ENCODE results near the gene NCAPD2.

Gene NCAPD2, protein sequence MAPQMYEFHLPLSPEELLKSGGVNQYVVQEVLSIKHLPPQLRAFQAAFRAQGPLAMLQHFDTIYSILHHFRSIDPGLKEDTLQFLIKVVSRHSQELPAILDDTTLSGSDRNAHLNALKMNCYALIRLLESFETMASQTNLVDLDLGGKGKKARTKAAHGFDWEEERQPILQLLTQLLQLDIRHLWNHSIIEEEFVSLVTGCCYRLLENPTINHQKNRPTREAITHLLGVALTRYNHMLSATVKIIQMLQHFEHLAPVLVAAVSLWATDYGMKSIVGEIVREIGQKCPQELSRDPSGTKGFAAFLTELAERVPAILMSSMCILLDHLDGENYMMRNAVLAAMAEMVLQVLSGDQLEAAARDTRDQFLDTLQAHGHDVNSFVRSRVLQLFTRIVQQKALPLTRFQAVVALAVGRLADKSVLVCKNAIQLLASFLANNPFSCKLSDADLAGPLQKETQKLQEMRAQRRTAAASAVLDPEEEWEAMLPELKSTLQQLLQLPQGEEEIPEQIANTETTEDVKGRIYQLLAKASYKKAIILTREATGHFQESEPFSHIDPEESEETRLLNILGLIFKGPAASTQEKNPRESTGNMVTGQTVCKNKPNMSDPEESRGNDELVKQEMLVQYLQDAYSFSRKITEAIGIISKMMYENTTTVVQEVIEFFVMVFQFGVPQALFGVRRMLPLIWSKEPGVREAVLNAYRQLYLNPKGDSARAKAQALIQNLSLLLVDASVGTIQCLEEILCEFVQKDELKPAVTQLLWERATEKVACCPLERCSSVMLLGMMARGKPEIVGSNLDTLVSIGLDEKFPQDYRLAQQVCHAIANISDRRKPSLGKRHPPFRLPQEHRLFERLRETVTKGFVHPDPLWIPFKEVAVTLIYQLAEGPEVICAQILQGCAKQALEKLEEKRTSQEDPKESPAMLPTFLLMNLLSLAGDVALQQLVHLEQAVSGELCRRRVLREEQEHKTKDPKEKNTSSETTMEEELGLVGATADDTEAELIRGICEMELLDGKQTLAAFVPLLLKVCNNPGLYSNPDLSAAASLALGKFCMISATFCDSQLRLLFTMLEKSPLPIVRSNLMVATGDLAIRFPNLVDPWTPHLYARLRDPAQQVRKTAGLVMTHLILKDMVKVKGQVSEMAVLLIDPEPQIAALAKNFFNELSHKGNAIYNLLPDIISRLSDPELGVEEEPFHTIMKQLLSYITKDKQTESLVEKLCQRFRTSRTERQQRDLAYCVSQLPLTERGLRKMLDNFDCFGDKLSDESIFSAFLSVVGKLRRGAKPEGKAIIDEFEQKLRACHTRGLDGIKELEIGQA (N-terminal part only)

DNA sequence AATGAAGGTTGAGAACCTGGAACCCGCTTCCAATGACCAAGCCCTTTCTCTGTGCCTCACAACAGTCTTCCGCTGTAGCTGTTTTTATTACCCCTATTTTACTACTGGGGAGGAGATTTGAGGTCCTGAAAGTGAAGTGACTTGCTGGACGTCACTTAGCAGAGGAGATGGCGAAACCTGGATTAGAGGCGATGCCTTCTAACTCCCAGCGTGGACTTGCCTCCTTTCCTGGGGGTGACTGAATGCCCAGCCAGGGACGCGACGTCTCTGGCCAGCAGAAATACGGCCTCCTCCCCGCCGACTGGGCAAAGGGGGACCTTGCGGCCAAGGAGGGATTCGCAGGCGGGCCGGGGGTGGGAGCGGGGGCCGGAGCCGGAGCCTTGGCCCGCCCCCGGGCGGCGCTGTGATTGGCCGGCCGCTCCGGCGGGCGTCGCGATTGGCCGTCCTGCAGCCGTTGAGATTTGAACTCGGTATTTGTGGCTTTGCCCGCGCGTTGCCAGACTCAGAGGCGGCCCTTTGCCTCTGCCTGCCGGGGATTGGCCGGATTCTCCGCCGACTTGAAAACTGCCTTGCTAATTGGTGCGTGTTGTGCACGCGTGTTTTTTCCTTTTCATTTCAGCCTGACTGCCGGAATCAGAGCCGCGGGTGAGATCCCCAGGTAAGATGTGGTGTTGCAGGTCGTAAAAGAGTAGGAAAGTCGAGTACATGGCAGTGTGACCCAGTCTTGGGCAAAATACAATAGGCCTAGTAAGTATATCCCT lies at the start of gene NCAPD2:
NCAPD2 (plus strand) TSS at position 606 of the 761 bp plus-strand sequence. CDS start 997 bp downstream, outside the sequence.
- DNase-seq: peak; percentile 99

DNA sequence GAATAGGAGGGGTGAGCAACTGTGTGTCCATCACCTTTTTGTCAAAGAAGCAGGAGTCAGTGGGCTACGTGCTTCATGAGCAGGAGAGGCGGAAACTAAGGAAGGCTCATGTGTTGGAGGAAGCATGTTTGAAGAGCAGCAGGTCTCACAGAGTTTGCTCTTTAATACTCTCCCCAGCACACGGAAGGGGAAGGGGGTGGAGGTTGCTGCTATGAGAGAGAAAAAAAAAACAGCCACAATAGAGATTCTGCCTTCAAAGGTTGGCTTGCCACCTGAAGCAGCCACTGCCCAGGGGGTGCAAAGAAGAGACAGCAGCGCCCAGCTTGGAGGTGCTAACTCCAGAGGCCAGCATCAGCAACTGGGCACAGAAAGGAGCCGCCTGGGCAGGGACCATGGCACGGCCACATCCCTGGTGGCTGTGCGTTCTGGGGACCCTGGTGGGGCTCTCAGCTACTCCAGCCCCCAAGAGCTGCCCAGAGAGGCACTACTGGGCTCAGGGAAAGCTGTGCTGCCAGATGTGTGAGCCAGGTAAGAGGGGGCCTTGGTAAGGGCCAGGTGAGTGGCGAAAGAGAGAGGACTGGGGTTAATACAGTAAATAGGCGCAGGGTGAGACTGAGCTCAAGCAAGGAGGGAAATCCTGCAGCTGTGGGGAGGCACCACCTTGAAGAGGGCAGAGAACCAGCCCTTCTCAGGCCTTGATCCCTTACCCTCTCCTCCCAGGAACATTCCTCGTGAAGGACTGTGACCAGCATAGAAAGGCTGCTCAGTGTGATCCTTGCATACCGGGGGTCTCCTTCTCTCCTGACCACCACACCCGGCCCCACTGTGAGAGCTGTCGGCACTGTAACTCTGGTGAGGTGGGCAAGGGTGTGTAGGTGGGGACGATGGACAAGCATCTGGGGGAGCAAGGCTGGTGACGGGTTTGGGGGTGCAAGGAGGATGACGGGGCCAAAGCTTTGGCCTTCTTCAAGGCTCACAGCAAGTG lies 48.9 kb upstream of the NCAPD2 start, which contains the start of gene CD27:
CD27 (plus strand) TSS at position 252 of the 985 bp plus-strand sequence; CDS start at position 393, 141 bp downstream.
- no peak for DNase-seq

DNA sequence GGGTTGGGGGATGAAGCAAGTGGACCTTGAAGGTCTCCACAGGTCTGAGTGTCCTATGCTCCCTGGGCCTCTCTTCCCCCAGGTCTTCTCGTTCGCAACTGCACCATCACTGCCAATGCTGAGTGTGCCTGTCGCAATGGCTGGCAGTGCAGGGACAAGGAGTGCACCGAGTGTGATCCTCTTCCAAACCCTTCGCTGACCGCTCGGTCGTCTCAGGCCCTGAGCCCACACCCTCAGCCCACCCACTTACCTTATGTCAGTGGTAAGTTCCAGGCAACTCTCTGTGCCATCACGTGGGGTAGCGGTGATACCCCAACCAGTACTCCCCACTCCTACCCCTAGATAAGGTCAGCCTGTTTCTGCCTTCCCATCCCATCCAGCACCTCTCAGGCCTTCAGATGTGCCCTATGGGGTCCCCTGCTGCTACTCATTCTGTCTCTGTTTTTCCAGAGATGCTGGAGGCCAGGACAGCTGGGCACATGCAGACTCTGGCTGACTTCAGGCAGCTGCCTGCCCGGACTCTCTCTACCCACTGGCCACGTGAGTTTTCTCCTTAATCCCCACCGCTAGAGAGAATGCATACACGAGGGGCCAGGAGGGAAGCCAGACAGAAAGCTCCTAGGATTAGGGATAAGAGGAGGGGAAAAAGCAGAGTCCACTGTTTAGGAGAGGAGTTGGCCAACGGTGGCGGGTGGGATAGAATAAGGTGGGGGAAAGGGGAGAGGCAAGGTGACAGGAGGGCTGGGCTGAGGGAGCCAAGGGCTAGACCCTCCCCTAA lies 43.6 kb upstream of the NCAPD2 start:
- no peak for DNase-seq

DNA sequence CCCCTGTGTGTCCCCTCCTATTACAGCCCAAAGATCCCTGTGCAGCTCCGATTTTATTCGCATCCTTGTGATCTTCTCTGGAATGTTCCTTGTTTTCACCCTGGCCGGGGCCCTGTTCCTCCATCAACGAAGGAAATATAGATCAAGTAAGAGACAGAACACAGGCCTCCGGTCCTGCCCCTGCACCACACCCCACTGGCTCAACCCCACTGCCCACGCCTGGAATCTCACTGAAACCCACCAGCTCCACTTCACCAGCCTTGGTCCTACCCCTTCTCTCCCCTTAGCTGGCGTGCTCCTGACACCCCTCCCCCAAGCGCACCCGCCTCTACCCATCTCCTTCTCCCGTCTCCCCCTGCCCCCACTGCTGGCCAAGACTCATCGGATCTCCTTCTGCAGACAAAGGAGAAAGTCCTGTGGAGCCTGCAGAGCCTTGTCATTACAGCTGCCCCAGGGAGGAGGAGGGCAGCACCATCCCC lies 43.0 kb upstream of the NCAPD2 start:
- no peak for DNase-seq

DNA sequence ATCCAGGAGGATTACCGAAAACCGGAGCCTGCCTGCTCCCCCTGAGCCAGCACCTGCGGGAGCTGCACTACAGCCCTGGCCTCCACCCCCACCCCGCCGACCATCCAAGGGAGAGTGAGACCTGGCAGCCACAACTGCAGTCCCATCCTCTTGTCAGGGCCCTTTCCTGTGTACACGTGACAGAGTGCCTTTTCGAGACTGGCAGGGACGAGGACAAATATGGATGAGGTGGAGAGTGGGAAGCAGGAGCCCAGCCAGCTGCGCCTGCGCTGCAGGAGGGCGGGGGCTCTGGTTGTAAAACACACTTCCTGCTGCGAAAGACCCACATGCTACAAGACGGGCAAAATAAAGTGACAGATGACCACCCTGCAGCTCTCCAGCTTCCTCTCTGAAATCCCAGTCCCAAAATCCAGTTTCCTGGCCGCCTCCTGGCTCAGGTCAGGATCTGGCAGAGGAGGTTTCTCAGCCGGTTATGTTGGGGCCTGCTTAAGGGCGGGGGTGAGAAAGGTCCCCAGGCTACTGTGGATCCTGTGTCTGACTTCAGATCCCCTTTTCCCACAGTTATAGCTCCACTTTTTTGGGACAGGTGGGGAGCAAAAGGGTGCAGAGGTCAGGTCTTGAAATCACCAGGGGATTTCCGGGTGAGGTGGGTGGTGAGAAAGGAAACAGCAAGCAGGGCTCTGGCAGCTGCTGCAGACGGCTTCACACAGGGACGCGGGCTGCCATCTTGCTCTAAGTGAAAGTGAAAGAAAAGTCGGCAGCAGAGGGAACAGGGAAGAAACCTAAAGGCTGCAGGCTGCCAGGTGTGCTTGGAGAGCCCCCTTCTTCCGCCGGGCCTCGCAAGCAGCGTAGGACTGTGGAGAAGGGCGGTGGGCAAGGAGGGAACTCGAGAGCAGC lies 42.3 kb upstream of the NCAPD2 start, which contains the start of gene TAPBPL:
TAPBPL (plus strand) TSS at position 695 of the 897 bp plus-strand sequence. CDS start 207 bp downstream, outside the sequence.
- peak; percentile 86 for DNase-seq

DNA sequence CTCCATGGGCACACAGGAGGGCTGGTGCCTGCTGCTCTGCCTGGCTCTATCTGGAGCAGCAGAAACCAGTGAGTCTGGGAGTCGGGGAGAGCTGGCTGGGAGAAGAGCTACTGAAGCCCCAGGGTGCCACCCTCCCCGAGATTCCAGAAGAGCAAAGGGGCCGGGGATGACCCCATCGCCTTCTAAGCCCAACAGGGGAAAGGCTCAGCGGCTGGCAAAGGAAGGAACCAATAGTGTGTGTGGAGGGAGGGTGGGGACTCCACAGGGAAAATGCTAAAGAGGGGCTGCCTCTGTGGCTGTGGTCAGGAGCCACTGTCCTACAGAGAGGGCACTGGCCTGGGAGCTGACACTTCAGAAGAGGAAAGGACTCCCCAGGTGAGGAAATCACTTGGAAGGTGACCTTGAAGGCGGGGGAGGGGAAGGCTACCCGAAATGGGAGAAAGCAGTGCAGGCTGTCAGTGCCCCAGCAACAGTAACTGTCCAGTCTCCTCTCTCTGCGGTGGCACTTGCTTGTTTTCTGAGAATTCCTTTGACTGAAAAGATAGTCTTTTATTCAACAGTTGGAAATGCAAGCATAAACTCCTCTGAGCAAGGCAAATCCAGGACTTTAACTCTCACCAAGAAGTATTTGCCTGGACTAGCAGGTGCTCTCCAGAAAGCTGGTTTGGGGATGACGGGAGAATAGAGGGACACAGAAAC lies 41.5 kb upstream of the NCAPD2 start:
- no peak for DNase-seq

DNA sequence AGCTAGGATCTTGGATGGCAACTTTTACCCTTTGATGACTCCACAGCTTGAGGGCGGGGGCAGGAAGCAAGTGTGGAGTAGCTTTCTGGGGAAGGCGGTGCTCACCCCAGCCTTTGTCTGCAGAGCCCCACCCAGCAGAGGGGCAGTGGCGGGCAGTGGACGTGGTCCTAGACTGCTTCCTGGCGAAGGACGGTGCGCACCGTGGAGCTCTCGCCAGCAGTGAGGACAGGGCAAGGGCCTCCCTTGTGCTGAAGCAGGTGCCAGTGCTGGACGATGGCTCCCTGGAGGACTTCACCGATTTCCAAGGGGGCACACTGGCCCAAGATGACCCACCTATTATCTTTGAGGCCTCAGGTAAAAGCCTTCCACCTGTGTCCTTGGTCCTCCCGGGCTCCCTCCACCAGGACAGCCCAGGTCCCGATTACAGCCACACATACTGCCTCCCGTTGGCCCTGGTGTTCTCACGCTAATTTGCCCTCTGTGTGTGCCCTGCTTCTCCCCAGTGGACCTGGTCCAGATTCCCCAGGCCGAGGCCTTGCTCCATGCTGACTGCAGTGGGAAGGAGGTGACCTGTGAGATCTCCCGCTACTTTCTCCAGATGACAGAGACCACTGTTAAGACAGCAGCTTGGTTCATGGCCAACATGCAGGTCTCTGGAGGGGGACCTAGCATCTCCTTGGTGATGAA lies 40.8 kb upstream of the NCAPD2 start:
- DNase-seq: peak; percentile 63

DNA sequence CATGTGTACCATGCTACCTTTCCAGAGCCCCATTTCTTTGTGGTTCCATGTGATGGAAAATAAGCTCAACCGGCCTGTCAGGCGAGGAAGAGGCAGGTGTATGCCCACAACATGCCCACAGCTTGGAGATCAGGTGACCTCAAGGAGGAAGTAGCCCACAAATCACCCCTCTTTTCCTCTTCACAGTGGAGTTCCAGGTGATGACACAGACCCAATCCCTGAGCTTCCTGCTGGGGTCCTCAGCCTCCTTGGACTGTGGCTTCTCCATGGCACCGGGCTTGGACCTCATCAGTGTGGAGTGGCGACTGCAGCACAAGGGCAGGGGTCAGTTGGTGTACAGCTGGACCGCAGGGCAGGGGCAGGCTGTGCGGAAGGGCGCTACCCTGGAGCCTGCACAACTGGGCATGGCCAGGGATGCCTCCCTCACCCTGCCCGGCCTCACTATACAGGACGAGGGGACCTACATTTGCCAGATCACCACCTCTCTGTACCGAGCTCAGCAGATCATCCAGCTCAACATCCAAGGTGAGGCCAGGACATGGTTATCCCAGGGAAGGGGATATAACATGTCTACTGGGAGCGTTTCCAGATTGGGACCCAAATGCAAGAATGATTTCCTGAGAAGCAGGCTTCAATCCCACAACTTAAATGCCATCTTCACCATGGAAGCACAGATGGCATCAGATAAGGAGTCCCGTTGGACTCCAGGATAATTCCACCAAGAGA lies 36.5 kb upstream of the NCAPD2 start:
- DNase-seq: no peak

DNA sequence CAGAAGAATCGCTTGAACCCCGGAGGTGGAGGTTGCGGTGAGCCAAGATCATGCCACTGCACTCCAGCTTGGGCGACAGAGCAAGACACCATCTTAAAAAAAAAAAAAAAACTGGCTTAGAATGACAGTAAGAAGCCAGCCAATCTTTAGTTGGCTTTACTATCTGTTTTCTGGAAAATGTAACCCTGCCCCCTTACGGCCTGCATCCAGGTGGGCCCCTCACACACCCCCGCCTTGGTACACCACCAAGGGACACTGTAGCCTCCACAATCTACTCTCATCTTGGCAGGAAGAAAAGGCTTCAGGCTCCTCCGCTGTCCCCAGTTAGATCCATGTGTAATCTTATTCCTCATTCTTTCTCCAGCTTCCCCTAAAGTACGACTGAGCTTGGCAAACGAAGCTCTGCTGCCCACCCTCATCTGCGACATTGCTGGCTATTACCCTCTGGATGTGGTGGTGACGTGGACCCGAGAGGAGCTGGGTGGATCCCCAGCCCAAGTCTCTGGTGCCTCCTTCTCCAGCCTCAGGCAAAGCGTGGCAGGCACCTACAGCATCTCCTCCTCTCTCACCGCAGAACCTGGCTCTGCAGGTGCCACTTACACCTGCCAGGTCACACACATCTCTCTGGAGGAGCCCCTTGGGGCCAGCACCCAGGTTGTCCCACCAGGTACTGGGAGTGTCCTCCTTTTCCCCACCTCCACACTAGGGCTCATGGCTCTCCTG lies 35.5 kb upstream of the NCAPD2 start:
- no peak for DNase-seq

DNA sequence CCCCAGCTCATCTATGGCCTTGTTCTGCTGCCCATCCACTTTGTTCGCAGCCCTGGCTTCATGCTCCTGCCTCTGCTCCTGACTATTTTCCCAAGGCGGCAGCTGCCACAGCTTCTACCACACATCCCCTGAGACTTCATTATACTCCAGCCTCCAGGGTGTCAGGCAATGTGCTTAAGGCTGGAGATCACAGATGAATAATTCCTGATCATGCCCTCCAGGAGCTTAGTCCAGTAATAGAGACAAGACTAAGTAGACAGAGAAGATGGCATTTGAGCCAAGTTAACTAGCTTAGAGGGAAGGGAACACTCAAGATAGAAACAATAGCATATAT lies 34.9 kb upstream of the NCAPD2 start:
- no peak for DNase-seq

DNA sequence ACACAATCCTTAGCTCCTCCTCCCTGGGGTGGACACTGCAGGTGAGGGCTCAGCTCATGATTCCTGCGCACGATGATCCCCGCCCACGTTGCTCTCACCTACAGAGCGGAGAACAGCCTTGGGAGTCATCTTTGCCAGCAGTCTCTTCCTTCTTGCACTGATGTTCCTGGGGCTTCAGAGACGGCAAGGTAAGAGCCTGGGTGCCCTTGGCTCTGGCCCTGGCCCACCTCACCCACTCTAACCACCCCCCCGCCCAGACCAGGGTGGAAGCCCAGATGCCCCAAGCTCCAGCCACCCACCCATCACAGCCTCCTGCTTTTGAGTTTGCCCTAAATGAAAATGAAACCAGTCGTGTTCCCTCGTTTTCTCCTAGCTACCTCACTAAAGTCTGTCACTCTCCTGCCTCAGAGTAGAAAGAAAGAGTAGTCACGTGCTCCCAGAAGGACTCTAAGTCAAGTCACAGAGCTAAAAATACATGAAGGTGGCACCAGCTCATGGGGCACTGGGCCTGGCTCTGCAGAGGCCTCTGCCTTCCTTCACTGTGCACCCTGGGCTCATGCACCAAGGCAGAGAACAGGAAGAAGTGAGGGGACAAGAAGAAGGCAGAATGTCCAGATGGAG lies 33.0 kb upstream of the NCAPD2 start:
- DNase-seq: peak; percentile 68

DNA sequence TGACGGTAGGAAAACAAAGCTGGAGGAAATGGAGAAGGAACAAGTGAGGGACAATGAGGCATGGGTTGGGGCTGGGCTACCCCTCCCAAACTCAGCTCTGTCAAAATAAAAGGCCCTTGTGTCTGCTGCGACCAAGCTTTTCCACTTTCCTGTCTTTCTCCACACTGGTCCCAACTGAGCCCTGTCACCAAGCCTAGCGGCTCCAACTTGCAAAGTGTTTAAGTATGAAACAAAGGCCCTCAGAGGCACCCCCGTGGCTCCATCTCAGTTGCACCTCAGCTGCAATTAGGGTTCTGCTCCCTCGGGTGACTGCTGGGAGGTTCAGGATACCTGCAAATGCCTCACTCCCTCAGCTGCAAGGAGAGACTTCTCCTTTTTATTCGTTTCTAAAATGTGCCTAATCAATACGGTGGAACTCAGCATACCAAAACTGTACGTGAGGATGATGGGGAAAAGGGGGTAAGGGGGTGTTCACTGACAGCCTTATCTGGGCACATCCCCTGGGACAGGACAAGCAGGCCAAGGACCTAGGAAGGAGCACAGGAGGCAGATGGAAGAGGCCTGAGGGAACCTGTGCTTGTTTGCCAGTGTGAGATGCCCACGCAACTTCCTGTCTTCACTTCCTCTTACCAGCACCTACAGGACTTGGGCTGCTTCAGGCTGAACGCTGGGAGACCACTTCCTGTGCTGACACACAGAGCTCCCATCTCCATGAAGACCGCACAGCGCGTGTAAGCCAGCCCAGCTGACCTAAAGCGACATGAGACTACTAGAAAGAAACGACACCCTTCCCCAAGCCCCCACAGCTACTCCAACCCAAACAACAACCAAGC lies 32.3 kb upstream of the NCAPD2 start:
- DNase-seq: peak; percentile 94

DNA sequence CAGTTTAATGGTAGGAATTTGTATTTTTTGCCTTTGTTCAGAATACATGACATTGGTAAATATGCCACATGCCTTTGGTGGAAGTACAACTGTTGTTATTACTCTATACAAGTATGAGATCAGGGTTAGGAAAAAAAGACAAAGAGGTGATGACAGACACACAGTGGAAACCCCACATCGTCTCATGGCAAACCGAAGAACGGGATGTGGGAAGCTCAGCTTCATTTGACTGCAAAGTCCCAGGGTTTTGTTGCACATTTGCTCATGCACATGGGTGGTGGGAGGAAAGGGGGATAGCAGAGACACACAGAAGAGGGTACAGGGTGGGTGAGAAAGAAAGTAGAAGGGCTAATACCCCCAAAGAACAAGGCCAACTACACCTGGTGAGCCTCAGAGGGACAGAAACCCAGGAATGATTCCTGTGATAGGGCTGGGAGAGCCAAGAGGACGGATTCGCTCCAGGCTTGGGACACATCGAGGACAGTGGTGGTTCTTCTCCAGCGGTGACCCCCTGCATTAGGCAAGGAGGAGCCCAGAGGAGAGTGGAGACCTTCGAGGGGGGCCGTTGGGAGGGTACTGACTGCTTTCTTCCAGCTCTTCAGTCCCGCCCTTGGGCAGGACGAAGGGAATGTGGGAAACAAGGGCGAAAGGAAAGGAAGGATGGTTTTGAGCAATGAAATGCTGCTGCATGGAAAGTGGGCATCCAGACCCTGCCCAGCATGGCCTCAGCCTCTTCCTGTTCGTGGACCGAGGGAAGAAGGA lies 31.5 kb upstream of the NCAPD2 start:
- peak; percentile 46 for DNase-seq

DNA sequence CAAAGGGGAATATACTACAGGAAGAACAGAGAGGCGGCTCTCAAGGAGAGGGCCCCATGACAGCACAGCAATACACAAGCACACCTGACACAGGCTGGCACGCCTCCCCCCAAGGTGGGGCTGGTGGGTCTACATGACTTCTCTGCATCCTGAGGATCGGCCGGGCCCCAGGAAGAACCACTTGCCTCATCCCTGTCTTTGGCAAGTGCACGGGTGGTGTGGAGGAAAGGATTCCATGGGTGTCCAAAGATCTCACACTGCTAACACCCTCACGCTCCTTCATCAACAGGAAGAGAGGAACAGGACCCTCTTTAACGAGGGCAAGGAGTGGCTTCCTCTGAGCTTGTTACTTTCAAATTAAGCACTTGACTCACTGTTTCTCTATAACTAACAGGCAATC lies 30.7 kb upstream of the NCAPD2 start:
- DNase-seq: no peak

Data from activated CD4-positive, alpha-beta T cell treated with anti-CD3 and anti-CD28 coated beads, Interleukin-2, amount 50 U/mL, for 16 hours (primary cell).